Measurements from ENCODE around the gene LASP1NB.

Gene LASP1NB

DNA sequence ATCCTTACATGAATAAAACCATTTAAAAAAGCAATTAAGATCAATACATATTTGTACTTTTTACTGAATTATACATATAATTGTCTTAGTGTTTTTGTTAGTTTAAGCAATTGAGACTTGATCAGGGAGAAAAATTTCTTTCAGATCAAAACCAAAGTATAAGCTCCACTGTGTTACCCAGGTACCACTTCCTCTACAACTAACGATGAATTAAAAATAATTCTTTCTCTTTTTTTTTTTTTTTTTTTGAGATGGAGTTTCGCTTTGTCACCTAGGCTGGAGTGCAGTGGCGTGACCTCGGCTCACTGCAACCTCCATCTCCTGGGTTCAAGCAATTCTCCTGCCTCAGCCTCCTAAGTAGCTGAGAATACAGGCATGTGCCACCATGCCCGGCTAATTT lies 35.0 kb downstream of the LASP1NB start:
- POLR2A ChIA-PET (ENCODE audit: unreplicated experiment): no interaction called here
- H3K9ac ChIP-seq (ENCODE audit: low read depth, low read length): no peak overlapping the region
- H3K4me1 ChIP-seq (ENCODE audit: control insufficient read depth, insufficient read depth, low read length): peaks cover 8% of the 10 kb centered on the region
- H3K4me3 ChIP-seq (ENCODE audit: insufficient read depth, low read depth, low read length): no peak overlapping the region
- H3K56ac ChIP-seq (ENCODE audit: extremely low read depth, insufficient read depth, low read length): no peak overlapping the region
- DNase-seq (no peak), ATAC-seq (ENCODE audit: low read depth) (no peak)
- no peaks in the 10 kb centered on the region for H3K27me3 ChIP-seq (ENCODE audit: control insufficient read depth, insufficient read depth, low read length)
- 0 out of 2 replicates have a peak overlapping the region, but pooled peaks have one; percentile 81 for H4K91ac ChIP-seq (ENCODE audit: insufficient read depth, low read depth, low read length)
- no peaks in the 10 kb centered on the region for H3K36me3 ChIP-seq (ENCODE audit: control insufficient read depth, insufficient read depth, low read length)
- TF ChIP-seq SMC3 (IDR thresholded peaks at IDR 0.05; ENCODE audit: low read depth, low read length) (no peak), FOS (IDR thresholded peaks at IDR 0.05; ENCODE audit: low read depth, low read length) (no peak), RFX5 (IDR thresholded peaks at IDR 0.05; ENCODE audit: low read depth, low read length) (no peak), NFE2L2 (IDR thresholded peaks at IDR 0.05; ENCODE audit: low read depth, low read length) (no peak), MAFK (IDR thresholded peaks at IDR 0.05; ENCODE audit: low read depth, low read length) (no peak), CTCF (conservative IDR thresholded peaks at IDR 0.05; ENCODE audit: low read depth, low read length) (no peak), CEBPB (IDR thresholded peaks at IDR 0.05; ENCODE audit: low read depth, low read length) (no peak), MXI1 (IDR thresholded peaks at IDR 0.05; ENCODE audit: borderline replicate concordance, low read depth, low read length) (no peak), BHLHE40 (IDR thresholded peaks at IDR 0.05; ENCODE audit: low read depth, low read length) (no peak), RAD21 (IDR thresholded peaks at IDR 0.05; ENCODE audit: low read length) (no peak), RCOR1 (IDR thresholded peaks at IDR 0.05; ENCODE audit: insufficient replicate concordance, low read length) (no peak)
- TF ChIP-seq, protein P1, sequence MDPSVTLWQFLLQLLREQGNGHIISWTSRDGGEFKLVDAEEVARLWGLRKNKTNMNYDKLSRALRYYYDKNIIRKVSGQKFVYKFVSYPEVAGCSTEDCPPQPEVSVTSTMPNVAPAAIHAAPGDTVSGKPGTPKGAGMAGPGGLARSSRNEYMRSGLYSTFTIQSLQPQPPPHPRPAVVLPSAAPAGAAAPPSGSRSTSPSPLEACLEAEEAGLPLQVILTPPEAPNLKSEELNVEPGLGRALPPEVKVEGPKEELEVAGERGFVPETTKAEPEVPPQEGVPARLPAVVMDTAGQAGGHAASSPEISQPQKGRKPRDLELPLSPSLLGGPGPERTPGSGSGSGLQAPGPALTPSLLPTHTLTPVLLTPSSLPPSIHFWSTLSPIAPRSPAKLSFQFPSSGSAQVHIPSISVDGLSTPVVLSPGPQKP (IDR thresholded peaks at IDR 0.05; ENCODE audit: borderline replicate concordance, low read depth, low read length): no peak
- H3K14ac ChIP-seq (replicated peaks; ENCODE audit: low read depth, low read length): peak overlapping the region; percentile 86; the same call in 1 of the 2 replicates
- no peak overlapping the region for H4K5ac ChIP-seq (ENCODE audit: low read depth, low read length)
- no peak overlapping the region for H3K4me2 ChIP-seq (ENCODE audit: low read depth, low read length)
- no peaks in the 10 kb centered on the region for H4K20me1 ChIP-seq (ENCODE audit: insufficient read depth, low read length)
- intact Hi-C loops (cut with micrococcal nuclease): no loop called here
- H3K18ac ChIP-seq (ENCODE audit: low read depth, low read length): no peak overlapping the region; the same call in 1 of the 2 replicates
- BruUV-seq (replicated peaks): no TSS peak
- no peak overlapping the region for H2AK5ac ChIP-seq (ENCODE audit: low read depth, low read length)
- no peak overlapping the region for H3K23ac ChIP-seq (ENCODE audit: low read depth, low read length)
- H2BK15ac ChIP-seq (ENCODE audit: low read depth, low read length): peak overlapping the region; percentile 75; the same call in 2 of the 3 replicates
- no CpG with 5 or more reads among the region's 5 CpGs for WGBS, 2 experiments (ENCODE audit: extremely low coverage in 2 of 2, insufficient read length in 1 of 2)
- H3K4ac ChIP-seq (ENCODE audit: low read depth, low read length): no peak overlapping the region; the same call in 1 of the 2 replicates
- 0 out of 4 replicates have a peak, but pooled peaks cover 0 to 2% of the 10 kb centered on the region in 2 experiments for H3K79me1 ChIP-seq (ENCODE audit: low read depth in 1 of 2, low read length in 2 of 2)
- H2BK120ac ChIP-seq (ENCODE audit: low read depth, low read length): peak overlapping the region; percentile 97
- H4K8ac ChIP-seq (ENCODE audit: low read depth in 2 of 2, low read length in 2 of 2): peak overlapping the region in 1 of 2 experiments; percentile 46; a peak in 2 of 4 replicates
- H3K9me1 ChIP-seq (ENCODE audit: insufficient read depth, low read length): peaks cover 3% of the 10 kb centered on the region; the same call in 1 of the 2 replicates
- H2BK5ac ChIP-seq (ENCODE audit: low read depth, low read length, poor library complexity, severe bottlenecking): peak overlapping the region; percentile 92
- dilution Hi-C loops (cut with HindIII; ENCODE audit: low sequenced_read_pairs, unreplicated experiment): no loop called here
- H3K27ac ChIP-seq (ENCODE audit: insufficient read depth, low read length): no peak overlapping the region
- H3K9me3 ChIP-seq (ENCODE audit: control insufficient read depth, insufficient read depth, low read length): no peaks in the 10 kb centered on the region
- in situ Hi-C loops (cut with MboI; ENCODE audit: low sequenced_read_pairs): no loop called here
- peak overlapping the region; percentile 96; the same call in 1 of the 2 replicates for H2BK20ac ChIP-seq (ENCODE audit: low read depth, low read length)
- H2AFZ ChIP-seq (replicated peaks; ENCODE audit: low read length, poor library complexity): no peak overlapping the region
- H2AK9ac ChIP-seq (replicated peaks; ENCODE audit: low read depth, low read length, poor library complexity): no peak overlapping the region
- CTCF ChIA-PET: no interaction called here

Data from IMR-90 (cell line).